ENCODE results near the gene PTK6.
"Not testable (repeated sequence)": the region's sequence is repeated elsewhere in the genome, so short reads cannot be mapped to it uniquely, and the experiment has no call there.

Gene PTK6

GRCh38 chr20:63484236-63484635, 52.9 kb downstream of the PTK6 start:
- DNase-seq (ENCODE audit: low read depth), result no peak

GRCh38 chr20:63483834-63484233, 53.3 kb downstream of the PTK6 start:
- no peak overlapping the region for H3K4me3 ChIP-seq (replicated peaks; ENCODE audit: low read depth, low read length)
- TF ChIP-seq CTCF (IDR thresholded peaks at IDR 0.05; ENCODE audit: low read length, missing control alignments), result peak; percentile 1
- DNase-seq (ENCODE audit: low read depth), result no peak

More at GRCh38 chr20:63484236-63484635, 52.9 kb downstream of the PTK6 start:
- no peak for TF ChIP-seq CTCF (IDR thresholded peaks at IDR 0.05; ENCODE audit: low read length, missing control alignments)
- no peak overlapping the region for H3K4me3 ChIP-seq (replicated peaks; ENCODE audit: low read depth, low read length)

GRCh38 chr20:63482021-63482587, 55.1 kb downstream of the PTK6 start:
- no peak for TF ChIP-seq CTCF (IDR thresholded peaks at IDR 0.05; ENCODE audit: low read length, missing control alignments)
- no peak for DNase-seq (ENCODE audit: low read depth)
- no peak overlapping the region for H3K4me3 ChIP-seq (replicated peaks; ENCODE audit: low read depth, low read length)

- no peak for DNase-seq (ENCODE audit: low read depth)
- no peak overlapping the region for H3K4me3 ChIP-seq (replicated peaks; ENCODE audit: low read depth, low read length)
- TF ChIP-seq CTCF (IDR thresholded peaks at IDR 0.05; ENCODE audit: low read length, missing control alignments), result no peak
Measured at GRCh38 chr20:63481503-63481902, 55.7 kb downstream of the PTK6 start.

GRCh38 chr20:63479695-63480419, 57.3 kb downstream of the PTK6 start:
- DNase-seq (ENCODE audit: low read depth); H3K4me3 ChIP-seq (replicated peaks; ENCODE audit: low read depth, low read length): not testable (repeated sequence)

GRCh38 chr20:63478346-63479302, 58.6 kb downstream of the PTK6 start:
- TF ChIP-seq CTCF (IDR thresholded peaks at IDR 0.05; ENCODE audit: low read length, missing control alignments), result no peak
- DNase-seq (ENCODE audit: low read depth), result no peak
- H3K4me3 ChIP-seq (replicated peaks; ENCODE audit: low read depth, low read length), result no peak overlapping the region
